HG02642 (cell line): ENCODE measurements around the gene ANKRD55.
A peak's percentile ranks its signal among the peaks of the same experiment; 100 is the strongest.
"Not testable (repeated sequence)": the region's sequence is repeated elsewhere in the genome, so short reads cannot be mapped to it uniquely, and the experiment has no call there.

ENCODE experiments used
- ATAC-seq: cut with Tn5 transposase; IDR thresholded peaks from one replicate; pipeline ENCODE4 v1.9.1; 2021; ENCODE audit warnings: mild to moderate bottlenecking; ENCODE audit not compliant: unreplicated experiment, poor library complexity

ANKRD55 gene

DNA sequence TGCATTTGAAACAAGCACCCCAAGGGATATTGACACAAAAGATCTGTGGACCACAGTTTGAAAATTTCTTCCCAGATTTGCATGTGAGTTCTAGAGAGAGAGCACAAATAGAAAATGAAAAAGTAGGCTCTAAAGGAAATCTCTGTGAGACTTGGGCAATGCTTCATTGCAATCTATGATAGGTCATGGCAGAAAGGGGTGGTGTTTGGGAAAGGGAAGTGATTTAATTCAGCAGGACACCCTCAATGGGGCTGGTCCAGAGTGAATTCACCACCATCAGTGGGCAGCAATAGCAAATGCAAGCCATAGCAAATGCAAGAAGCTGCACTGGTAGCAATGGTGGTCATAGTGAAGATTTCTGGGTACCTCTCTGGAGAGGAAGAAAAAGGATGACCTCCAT is 58.1 kb downstream of the ANKRD55 start:
- no peak for ATAC-seq

DNA sequence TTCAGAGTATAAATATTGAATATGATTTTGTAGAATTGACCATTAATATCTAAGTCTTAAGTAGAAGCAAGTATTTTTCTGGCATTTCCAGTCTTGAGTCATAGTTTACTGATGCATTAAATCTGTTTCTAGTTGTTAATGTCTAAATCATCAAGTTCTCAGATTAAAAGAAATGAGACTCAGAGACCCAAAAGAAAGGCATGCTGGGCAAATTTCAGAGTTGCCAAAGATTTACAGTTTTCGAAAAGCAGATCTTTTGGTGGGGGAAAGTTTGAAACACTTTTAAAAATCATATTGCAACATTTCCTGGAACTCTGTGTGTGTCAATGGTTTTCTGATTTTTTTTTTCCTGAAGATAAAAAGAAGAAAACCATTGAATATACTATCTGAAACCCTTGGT is 60.9 kb downstream of the ANKRD55 start:
- no peak for ATAC-seq

DNA sequence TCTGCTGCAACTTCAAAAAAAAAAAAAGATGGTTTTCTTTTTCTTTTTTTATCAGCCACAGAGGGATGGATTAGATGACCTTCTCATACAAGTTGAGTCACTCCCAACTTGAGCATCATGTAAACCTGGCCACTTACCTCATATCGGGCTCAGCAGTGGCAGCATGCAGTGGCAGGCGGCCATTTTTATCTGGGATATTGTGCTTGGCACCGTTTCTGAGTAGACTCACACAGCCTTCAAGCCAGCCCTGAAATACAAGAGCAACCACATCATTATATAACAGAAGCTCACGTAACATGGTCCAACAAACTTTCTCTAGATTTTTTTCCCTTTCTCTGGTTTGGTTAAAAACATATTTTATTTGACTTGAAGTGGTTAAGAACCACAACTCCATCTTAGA is 62.6 kb downstream of the ANKRD55 start:
- ATAC-seq: no peak

DNA sequence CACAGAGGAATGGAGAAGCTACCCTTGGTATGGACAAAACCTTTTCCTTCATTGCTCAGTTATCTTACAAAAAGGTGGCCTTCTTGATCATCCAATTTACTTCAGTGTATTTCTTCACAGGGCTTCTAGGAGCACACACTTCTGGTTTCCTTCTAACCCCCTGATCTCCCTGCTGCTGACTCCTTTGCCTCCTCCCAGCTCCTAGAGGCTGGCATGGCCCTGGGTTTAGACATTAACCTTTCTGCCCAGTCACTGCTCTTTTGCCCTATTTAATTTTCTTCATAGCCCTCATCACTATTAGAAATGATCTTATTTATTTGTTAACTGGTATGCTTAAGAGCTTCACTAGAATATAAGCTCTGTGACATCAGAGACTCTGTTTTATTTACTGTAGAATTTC is 63.2 kb downstream of the ANKRD55 start:
- ATAC-seq: no peak

DNA sequence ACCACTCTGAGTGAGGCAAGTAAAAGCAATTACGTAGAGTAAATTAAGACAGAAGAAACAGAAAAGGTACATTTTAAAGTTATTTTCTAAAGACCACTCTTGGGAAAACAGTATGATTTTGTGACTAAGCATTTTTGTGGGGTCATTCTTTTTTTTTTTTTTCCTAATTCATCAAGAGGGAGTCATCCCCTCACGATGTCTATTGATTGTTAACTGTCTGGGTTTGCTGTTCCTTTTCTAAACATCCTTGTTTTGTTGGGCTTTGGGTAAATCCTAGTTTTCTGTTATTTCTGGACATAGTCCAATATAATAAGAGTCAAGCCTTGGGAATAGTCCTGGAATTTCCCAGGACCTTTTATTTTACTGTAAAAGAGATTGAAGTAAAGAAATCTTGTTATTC is 63.8 kb downstream of the ANKRD55 start:
- ATAC-seq: no peak

DNA sequence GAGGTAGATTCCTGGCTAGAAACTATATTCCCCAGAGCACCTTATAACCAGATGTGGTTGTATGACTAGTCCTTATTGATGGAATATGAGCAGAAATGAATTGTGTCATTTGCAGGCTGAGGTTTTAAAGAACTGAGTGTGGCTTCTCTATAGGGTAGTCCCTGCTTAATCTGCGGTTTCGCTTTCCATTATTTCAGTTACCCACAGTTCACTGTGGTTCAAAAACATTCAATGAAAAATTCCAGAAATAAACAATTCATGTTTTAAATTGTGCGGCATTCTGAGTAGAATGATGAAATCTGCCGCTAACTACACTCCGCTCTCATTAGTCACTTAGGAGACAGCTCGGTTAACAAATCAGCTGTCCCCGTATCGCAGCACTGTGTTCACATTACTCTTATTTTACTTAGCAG is 65.1 kb downstream of the ANKRD55 start:
- ATAC-seq: no peak

DNA sequence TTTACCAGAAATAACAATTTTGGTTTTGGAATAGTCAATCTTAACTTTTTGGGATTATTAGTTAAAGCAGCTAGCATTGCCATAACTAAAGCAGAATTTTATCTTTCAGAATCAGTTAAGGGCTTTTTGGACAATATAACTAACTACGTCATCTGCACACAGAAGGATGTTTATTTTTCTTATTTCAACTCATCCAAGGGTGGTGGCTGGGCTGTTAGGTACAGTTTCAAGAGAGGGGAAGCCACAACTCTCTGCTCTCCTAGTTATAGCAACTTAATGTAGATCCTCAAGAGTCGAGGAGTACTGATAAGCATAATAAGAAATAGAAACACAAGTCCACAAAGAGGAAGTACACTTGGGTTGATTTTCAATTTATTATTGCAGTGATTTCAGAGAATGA is 65.6 kb downstream of the ANKRD55 start:
- no peak for ATAC-seq

DNA sequence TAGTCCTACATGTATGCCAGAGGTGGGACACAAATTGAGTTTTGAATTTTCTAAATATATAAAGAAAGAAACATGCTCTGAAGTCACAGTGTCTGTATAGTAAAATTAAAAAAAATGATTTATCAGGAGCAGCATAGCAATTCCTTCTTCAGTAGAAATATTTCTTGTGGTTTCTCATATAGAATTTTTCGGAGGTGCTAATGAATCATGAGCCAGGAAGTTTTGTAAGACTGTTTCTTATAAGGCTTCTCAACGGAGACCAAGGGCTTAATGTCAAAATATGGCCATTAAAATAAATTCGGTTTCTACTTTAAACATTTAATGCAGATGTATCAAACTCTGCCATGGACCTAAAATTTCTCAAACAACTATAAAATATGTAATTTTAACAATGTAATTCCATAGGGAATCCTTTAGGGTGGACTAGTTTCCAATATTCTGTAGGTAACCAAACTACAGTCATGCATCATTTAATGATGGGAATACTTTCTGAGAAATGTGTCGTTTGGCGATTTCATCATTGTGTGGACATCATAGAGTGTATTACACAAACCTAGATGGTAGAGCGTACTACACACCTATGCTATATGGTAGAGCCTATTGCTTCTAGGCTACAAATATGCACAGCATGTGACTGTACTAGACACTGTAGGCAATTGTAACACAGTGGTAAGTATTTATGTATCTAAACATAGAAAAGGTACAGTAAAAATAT is 66.3 kb downstream of the ANKRD55 start:
- ATAC-seq: no peak

DNA sequence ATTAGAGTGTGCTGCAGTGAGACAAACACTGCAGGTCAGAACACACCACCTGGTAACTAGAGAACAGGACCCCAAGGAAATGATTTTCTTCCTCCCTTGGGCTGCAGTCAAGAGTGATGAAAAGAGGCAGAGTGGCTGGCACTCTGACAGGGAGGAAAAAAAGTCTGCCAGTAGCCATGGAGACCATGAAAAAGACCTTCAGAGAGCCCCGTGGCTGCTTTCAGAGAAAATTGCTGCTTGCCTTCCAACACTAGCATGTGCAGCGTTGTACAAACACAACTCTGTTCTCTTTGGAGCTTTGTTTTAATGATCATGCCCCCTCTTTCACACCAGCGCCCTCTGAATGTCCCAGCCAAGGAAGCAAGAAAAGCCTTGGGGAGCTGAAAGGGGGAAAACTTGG is 68.8 kb downstream of the ANKRD55 start:
- no peak for ATAC-seq

DNA sequence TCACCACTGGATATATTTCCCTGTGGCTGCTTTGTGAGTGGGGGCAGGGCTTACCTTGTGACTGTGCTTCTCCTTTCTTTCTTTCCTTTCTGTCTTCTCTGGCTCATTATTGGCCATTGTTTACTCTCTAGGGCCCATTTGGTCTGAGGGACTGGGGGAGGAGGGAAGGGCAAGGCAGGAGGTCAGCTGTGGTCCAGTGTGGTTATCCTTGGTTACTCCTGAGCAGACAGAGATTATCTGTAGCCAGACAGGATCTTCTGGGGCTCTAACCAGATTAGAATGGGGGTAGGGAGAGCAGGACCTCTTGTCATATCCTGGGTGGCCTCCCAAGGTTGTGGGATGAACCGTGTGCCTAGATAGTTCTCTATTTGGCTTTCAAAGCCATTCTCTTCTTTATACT is 71.2 kb downstream of the ANKRD55 start:
- ATAC-seq: no peak

DNA sequence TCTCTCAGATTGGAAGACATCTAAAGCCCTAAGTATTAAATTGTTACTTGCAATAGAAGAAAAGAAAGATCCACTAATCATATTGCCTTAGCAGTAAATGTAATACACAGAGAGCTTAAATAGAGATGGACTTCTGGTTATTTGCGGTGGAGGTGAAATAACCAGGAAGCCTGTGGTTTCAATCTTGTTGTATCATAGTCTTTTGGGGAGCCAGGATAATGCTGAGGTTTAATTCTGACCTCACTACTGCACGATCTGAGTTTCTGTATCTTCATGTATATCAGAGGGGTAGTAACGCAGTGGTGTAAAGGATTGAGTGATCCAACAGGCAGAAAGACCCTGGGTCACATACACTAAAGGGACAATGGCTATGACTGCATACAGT is 71.7 kb downstream of the ANKRD55 start:
- ATAC-seq: no peak

DNA sequence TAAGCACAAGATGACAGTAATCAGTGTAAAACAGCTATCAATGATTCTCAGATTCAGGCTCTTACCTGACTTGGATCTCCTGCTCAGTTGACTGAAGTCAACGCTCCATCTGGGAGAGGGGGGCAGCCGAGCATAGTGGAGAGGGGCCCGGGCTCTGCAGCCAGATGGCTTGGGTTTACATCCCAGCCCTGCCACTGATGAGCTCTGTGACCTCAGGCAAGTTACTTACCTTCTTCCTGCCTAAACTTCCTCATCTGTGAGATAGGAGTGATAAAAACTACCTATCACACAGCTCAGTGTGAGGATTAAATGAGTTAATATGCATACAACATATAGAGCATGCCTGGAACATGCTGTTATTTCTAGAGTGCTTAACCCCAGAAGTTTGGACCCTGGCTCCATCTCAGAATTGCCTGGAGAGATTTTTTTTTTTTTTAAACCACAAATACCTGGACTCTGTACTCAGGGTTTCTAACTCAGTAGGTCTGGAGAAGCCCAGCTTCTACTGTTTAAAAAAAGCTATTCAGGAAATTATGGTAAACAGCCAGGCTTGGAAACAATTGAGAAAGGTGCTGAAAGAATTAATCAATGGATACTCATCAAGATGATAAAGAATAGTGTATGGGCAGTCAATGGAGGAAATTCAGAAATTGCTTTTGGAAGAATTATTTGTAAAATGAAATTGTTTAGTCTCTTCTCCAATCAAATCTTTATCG is 72.2 kb downstream of the ANKRD55 start:
- no peak for ATAC-seq

DNA sequence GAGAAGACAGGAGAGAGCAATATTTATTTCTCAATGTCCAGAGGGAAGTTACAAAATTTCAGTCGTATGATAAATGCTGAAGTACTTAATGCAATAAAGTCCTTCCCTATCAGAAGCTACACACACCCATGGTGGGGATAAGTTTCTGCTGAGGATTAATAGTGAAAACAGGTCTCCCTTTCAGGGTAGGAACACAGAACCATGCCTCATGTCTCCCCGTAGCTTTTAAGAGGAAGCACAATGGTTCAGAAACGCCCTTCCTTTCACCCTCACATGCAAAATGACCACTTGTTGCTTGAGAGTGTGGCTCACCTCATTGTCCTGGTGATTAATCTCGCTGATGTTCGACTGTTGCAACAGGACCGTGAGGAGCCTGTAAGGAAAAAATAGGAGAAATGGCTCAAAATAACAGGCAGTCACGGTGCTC is 73.6 kb downstream of the ANKRD55 start:
- no peak for ATAC-seq

DNA sequence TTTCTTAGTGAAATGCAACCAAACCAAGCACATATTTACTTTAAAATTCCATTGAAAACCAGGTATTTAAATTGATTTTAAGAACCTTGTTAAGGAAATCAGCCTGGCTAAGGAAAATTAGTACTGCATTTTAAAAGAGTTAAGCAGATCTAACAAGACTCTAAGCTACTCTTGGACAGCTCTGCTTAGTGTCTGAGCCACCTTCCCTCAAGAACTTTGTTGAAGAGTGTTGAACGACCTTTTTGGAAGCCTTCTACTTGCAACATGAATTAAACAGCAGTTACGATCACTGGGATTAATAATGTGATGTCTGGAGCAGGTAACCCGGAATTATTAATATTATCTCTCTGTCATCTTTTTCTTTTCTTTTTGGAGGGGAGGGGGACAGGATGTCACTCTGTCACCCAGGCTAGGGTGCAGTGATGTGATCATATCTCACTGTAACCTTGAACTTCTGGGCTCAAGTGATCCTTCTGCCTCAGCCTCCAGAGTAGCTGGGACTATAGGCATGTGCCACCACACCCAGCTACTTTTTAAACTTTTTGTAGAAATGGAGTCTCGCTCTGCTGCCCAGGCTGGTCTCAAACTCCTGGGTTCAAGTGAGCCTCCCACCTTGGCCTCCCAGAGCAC is 74.7 kb downstream of the ANKRD55 start:
- no peak for ATAC-seq

DNA sequence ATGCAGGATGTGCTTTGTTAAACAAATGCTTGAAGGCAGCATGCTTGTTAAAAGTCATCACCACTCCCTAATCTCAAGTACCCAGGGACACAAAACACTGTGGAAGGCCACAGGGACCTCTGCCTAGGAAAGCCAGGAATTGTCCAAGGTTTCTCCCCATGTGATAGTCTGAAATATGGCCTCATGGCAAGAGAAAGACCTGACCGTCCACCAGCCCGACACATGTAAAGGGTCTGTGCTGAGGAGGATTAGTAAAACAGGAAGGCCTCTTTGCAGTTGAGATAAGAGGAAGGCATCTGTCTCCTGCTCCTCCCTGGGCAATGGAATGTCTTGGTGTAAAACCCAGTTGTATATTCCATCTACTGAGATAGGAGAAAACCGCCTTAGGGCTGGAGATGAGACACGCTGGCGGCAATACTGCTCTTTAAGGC is 75.9 kb downstream of the ANKRD55 start:
- not testable (repeated sequence) for ATAC-seq

DNA sequence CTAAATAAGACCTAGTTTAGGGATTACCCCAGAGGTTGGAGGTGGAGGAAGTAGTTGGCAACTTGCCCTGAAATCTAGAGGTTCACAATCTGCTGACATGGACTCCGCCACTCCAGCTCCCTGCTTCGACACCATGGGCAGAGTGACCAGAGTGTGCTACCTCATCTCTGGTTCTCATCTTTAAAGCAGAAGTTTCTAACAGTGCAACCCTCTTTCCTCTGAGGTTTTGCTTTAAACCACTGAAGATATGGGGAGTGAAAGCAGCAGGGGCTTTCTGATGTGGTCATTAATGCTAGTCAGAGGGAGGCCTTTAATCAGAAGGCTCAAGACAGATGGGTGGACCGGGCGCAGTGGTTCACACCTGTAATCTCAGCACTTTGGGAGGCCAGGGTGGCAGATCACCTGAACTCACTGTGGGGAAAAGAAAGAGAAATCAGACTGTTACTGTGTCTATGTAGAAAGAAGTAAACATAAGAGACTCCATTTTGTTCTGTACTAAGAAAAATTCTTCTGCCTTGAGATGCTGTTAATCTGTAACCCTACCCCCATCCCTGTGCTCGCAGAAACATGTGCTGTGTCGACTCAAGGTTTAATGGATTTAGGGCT is 76.4 kb downstream of the ANKRD55 start:
- ATAC-seq: peak; percentile 60

DNA sequence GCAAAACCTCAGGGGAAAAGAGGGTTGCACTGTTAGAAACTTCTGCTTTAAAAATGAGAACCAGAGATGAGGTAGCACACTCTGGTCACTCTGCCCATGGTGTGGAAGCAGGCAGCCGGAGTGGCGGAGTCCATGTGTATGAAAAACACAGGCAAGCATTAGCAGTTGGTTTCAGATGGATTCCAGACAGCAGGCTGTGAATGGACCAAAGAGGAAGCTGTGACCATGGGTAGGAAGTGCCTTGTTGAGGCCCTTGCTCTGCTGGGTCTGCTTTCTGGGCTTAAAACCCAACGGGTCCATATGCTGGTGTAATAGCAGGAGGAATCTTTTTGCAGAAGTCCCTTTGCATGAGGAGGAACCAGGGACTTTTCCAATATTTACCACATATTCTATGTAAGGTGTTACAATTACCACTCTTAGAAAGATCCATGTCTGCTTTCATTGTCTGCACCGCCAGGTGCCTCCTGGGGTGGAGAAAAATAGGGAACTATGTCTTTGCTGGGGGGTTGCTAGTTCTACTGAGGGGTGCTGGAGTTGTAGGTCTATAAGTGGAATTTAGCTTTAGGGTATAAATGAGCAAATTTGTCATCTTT is 77.0 kb downstream of the ANKRD55 start:
- peak; percentile 17 for ATAC-seq

DNA sequence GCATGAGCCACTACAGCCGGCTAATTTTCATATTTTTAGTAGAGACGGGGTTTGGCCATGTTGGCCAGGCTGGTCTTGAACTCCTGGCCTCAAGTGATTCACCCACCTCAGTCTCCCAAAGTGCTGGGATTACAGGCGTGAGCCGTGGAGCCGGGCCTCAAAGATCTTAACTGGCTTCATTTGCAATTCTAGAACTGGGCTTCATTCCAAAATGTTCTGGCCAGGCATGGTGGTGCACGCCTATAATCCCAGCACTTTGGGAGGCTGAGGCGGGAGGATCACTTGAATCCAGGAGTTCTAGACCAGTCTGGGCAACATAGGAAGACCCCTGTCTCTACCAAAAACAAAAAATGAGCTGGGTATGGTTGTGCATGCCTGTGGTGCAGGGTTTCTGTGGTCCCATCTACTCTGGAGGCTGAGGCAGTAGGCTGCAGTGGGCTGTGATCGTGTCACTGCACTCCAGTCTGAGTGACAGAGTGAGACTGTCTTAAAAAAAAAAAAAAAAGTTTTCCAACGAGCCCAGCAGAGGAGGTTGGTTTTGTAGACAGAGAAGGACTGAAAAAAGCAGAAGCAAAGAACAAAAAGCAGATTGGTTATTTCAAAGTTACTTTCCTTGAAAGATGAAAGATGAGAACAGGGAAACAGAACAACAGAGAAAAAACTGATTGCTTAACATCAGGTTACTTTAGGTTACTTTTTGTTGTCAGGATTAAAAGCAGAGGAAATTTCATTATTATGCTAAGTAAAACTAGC is 78.2 kb downstream of the ANKRD55 start:
- no peak for ATAC-seq

DNA sequence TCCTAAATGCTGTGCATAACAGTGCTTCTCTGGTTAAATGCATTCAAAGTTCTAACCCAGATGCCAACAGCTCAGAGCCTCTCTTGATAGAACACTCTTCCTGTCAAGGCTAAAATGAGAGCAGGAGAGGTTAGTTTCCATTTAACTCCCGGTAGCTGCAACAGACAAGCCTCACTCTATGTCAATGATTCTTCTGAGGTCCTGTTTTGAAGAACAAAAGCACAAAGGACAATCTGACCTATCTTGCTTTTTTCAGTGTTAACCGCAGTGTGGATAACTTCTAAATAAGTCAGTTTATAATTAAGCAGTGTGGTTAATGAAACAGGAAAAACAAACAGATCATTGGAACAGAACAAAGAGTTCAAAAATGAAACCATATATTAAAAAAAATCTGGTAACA is 80.7 kb downstream of the ANKRD55 start:
- no peak for ATAC-seq

DNA sequence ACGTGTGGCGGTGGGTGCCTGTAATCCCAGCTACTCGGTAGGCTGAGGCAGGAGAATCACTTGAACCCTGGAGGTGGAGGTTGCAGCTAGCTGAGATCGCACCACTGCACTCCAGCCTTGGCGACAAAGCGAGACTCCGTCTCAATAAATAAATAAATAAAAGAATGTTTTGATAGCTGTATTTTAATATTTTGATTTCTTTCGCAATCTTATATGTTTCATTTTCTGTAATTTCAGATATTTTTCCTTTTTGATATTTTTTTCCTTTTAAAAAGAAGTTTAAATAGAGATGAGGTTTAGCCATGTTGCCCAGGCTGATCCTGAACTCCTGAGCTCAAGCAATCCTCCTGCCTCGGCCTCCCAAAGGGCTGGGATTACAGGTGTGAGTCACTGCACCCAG is 82.4 kb downstream of the ANKRD55 start:
- ATAC-seq: not testable (repeated sequence)
